CD8-positive, alpha-beta memory T cell (primary cell): ENCODE results near the gene FREM1. TPM values are rescaled to one million over a fixed set of nuclear protein-coding genes. Genes with fewer than 3 reads are reported as not detected.

ENCODE experiments used
- CTCF ChIA-PET: fragments of 350-600 bp; sonication (Branson Sonifier 250); formaldehyde crosslinking; loops from one replicate; lab custom pipeline; 2021; ENCODE audit warnings: antibody characterized with exemption; lab: Charles Lee
- POLR2A ChIA-PET: fragments of 350-600 bp; sonication (Branson Sonifier 250); formaldehyde crosslinking; loops from one replicate; lab custom pipeline; 2021; ENCODE audit warnings: antibody characterized with exemption; lab: Charles Lee
- DNase-seq, 5 donors: peaks; one replicate each; pipeline versions ENCODE4 v3.0.0 to v3.0.0-alpha.2; 2020 to 2022; ENCODE audit warnings: mixed read lengths in 1 of 5
- H3K27ac ChIP-seq: one replicate; pipeline ENCODE4 v1.7.0; 2013; ENCODE audit warnings: low read depth, mild to moderate bottlenecking, low read length, moderate library complexity
- H3K27me3 ChIP-seq: 2 replicates; pipeline ENCODE4 v1.7.0; 2013; ENCODE audit warnings: low read length, mild to moderate bottlenecking; ENCODE audit not compliant: insufficient read depth, poor library complexity, severe bottlenecking
- H3K36me3 ChIP-seq: 2 replicates; pipeline ENCODE4 v1.7.0; 2013; ENCODE audit warnings: mild to moderate bottlenecking, low read length, moderate library complexity; ENCODE audit not compliant: insufficient read depth
- H3K4me1 ChIP-seq: 2 replicates; pipeline ENCODE4 v1.7.0; 2013; ENCODE audit warnings: mild to moderate bottlenecking, low read length, moderate library complexity; ENCODE audit not compliant: insufficient read depth
- H3K4me3 ChIP-seq: 2 replicates; pipeline ENCODE4 v1.7.0; 2013; ENCODE audit warnings: mild to moderate bottlenecking, low read length
- H3K9me3 ChIP-seq: 2 replicates; pipeline ENCODE4 v1.7.0; 2013; ENCODE audit warnings: mild to moderate bottlenecking, low read length
- H3K27ac Mint-ChIP-seq, 8 donors: one replicate each; pipeline ENCODE4 v1.8.0; 2020 to 2021; ENCODE audit warnings: mixed read lengths in 8 of 8, mild to moderate bottlenecking in 6 of 8, inconsistent platforms in 3 of 8, moderate library complexity in 3 of 8
- H3K27me3 Mint-ChIP-seq, 2 donors: one replicate each; pipeline ENCODE4 v1.8.0; 2020 to 2021; ENCODE audit warnings: mixed read lengths in 2 of 2, mild to moderate bottlenecking in 1 of 2, moderate library complexity in 1 of 2
- H3K36me3 Mint-ChIP-seq, 3 donors: one replicate each; pipeline ENCODE4 v1.8.0; 2020 to 2021; ENCODE audit warnings: mixed read lengths in 3 of 3, inconsistent platforms in 1 of 3, mild to moderate bottlenecking in 1 of 3
- H3K4me1 Mint-ChIP-seq, 3 donors: one replicate each; pipeline ENCODE4 v1.8.0; 2020 to 2021; ENCODE audit warnings: mixed read lengths in 3 of 3, inconsistent platforms in 1 of 3, mild to moderate bottlenecking in 1 of 3
- H3K4me3 Mint-ChIP-seq, 7 donors: one replicate each; pipeline ENCODE4 v1.8.0; 2020 to 2021; ENCODE audit warnings: mixed read lengths in 7 of 7, mild to moderate bottlenecking in 6 of 7, moderate library complexity in 4 of 7, inconsistent platforms in 2 of 7
- H3K9me3 Mint-ChIP-seq, 5 donors: one replicate each; pipeline ENCODE4 v1.8.0; 2020 to 2022; ENCODE audit warnings: mixed read lengths in 5 of 5, mild to moderate bottlenecking in 3 of 5, moderate library complexity in 2 of 5, inconsistent platforms in 1 of 5
- polyA plus RNA-seq: library from polyadenylated mRNA; unstranded; fragments of 300-500 nt; fragmentation: Illumina TruSeq; gene quantifications from one replicate; pipeline ENCODE4 v1.2.3, GENCODE V29; 2021
- total RNA-seq, 2 experiments: library from RNA; stranded (reverse); gene quantifications; one replicate each; pipeline ENCODE4 v1.2.3, GENCODE V29; 2021

Gene FREM1, protein sequence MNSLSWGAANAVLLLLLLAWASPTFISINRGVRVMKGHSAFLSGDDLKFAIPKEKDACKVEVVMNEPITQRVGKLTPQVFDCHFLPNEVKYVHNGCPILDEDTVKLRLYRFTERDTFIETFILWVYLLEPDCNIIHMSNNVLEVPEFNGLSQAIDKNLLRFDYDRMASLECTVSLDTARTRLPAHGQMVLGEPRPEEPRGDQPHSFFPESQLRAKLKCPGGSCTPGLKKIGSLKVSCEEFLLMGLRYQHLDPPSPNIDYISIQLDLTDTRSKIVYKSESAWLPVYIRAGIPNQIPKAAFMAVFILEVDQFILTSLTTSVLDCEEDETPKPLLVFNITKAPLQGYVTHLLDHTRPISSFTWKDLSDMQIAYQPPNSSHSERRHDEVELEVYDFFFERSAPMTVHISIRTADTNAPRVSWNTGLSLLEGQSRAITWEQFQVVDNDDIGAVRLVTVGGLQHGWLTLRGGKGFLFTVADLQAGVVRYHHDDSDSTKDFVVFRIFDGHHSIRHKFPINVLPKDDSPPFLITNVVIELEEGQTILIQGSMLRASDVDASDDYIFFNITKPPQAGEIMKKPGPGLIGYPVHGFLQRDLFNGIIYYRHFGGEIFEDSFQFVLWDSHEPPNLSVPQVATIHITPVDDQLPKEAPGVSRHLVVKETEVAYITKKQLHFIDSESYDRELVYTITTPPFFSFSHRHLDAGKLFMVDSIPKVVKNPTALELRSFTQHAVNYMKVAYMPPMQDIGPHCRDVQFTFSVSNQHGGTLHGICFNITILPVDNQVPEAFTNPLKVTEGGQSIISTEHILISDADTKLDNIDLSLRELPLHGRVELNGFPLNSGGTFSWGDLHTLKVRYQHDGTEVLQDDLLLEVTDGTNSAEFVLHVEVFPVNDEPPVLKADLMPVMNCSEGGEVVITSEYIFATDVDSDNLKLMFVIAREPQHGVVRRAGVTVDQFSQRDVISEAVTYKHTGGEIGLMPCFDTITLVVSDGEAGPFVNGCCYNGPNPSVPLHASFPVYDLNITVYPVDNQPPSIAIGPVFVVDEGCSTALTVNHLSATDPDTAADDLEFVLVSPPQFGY (N-terminal part only)
- total RNA-seq (not detected), polyA plus RNA-seq (not detected)

- Histone ChIP-seq H3K4me1 (no peaks in the 10 kb centered on the region), H3K27ac (no peak within 1 kb of the TSS), H3K27me3 (no peaks in the 10 kb centered on the region), H3K9me3 (no peaks in the 10 kb centered on the region), H3K36me3 (no peaks in the 10 kb centered on the region), H3K4me3 (no peak within 1 kb of the TSS)
- CTCF ChIA-PET: no interaction called here
- Mint-ChIP-seq H3K9me3 (peaks cover 0 to 2% (median 0%) of the 10 kb centered on the region in 5 donors), H3K27ac (no peak within 1 kb of the TSS), H3K36me3 (no peaks in the 10 kb centered on the region), H3K27me3 (no peaks in the 10 kb centered on the region), H3K4me1 (no peaks in the 10 kb centered on the region), H3K4me3 (no peak within 1 kb of the TSS)
- POLR2A ChIA-PET: no interaction called here
- DNase-seq: no peak
Measured at GRCh38 chr9:14909961-14910805, at the start of gene FREM1. TSS of gene FREM1 (minus strand) at chr9:14910428. CDS start at chr9:14868977, 41,451 bp downstream.

GRCh38 chr9:14958989-14959388 is 48.8 kb upstream of the FREM1 start:
- POLR2A ChIA-PET: no interaction called here
- H3K27ac Mint-ChIP-seq: no peak overlapping the region
- CTCF ChIA-PET: no interaction called here
- H3K4me1 Mint-ChIP-seq: peaks cover 0 to 4% (median 0%) of the 10 kb centered on the region in 3 donors
- DNase-seq: no peak
- no peaks in the 10 kb centered on the region for H3K36me3 Mint-ChIP-seq
- no peak overlapping the region for H3K4me3 Mint-ChIP-seq
- no peaks in the 10 kb centered on the region for H3K9me3 ChIP-seq
- peaks cover 0 to 9% (median 1%) of the 10 kb centered on the region in 5 donors for H3K9me3 Mint-ChIP-seq
- no peaks in the 10 kb centered on the region for H3K27me3 Mint-ChIP-seq
- H3K36me3 ChIP-seq: no peaks in the 10 kb centered on the region
- no peaks in the 10 kb centered on the region for H3K4me1 ChIP-seq
- no peak overlapping the region for H3K27ac ChIP-seq
- H3K27me3 ChIP-seq: no peaks in the 10 kb centered on the region
- H3K4me3 ChIP-seq: no peak overlapping the region

GRCh38 chr9:14957109-14957508 is 46.9 kb upstream of the FREM1 start:
- Histone ChIP-seq H3K4me3 (no peak overlapping the region), H3K4me1 (no peaks in the 10 kb centered on the region), H3K9me3 (no peaks in the 10 kb centered on the region), H3K27me3 (no peaks in the 10 kb centered on the region), H3K36me3 (no peaks in the 10 kb centered on the region), H3K27ac (no peak overlapping the region)
- H3K27ac Mint-ChIP-seq: no peak overlapping the region
- no peak for DNase-seq
- no peaks in the 10 kb centered on the region for H3K27me3 Mint-ChIP-seq
- peaks cover 0 to 13% (median 1%) of the 10 kb centered on the region in 5 donors for H3K9me3 Mint-ChIP-seq
- H3K36me3 Mint-ChIP-seq: no peaks in the 10 kb centered on the region
- no peak overlapping the region for H3K4me3 Mint-ChIP-seq
- ChIA-PET CTCF (no interaction called here), POLR2A (no interaction called here)
- peaks cover 0 to 4% (median 0%) of the 10 kb centered on the region in 3 donors for H3K4me1 Mint-ChIP-seq

DNA sequence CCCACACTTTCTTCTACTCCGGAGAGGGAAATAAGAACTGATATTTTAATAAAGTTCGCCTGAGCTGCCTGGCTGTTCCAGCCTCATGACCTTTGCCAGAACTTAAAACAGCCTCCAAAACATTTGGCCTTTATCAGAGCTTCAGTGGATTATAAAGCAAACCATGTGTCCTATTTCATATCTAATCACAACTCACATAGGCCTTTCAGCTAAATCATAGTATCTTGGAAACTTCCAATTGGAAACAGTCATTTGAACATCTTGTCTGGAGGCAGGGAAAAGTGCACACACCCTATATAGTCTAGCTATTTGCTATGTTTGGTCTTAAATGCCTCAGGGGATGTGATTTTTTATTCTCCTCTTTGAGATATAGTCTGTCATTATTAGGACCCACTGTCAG is 46.0 kb upstream of the FREM1 start:
- H3K9me3 Mint-ChIP-seq: peaks cover 0 to 13% (median 1%) of the 10 kb centered on the region in 5 donors
- no peaks in the 10 kb centered on the region for H3K27me3 Mint-ChIP-seq
- H3K36me3 ChIP-seq: no peaks in the 10 kb centered on the region
- ChIA-PET CTCF (no interaction called here), POLR2A (no interaction called here)
- no peaks in the 10 kb centered on the region for H3K9me3 ChIP-seq
- no peak overlapping the region for H3K27ac ChIP-seq
- no peak overlapping the region for H3K4me3 ChIP-seq
- H3K27ac Mint-ChIP-seq: no peak overlapping the region
- no peaks in the 10 kb centered on the region for H3K4me1 ChIP-seq
- no peaks in the 10 kb centered on the region for H3K36me3 Mint-ChIP-seq
- no peaks in the 10 kb centered on the region for H3K27me3 ChIP-seq
- no peak for DNase-seq
- H3K4me3 Mint-ChIP-seq: no peak overlapping the region
- no peaks in the 10 kb centered on the region for H3K4me1 Mint-ChIP-seq

- no peak overlapping the region for H3K4me3 ChIP-seq
- H3K9me3 Mint-ChIP-seq: peaks cover 0 to 2% (median 0%) of the 10 kb centered on the region in 5 donors
- CTCF ChIA-PET: no interaction called here
- H3K27me3 ChIP-seq: no peaks in the 10 kb centered on the region
- H3K27me3 Mint-ChIP-seq: peaks cover 2 to 5% of the 10 kb centered on the region in 2 donors
- H3K4me3 Mint-ChIP-seq: no peak overlapping the region
- H3K36me3 ChIP-seq: no peaks in the 10 kb centered on the region
- H3K27ac ChIP-seq: no peak overlapping the region
- H3K9me3 ChIP-seq: no peaks in the 10 kb centered on the region
- no peaks in the 10 kb centered on the region for H3K36me3 Mint-ChIP-seq
- H3K4me1 ChIP-seq: no peaks in the 10 kb centered on the region
- H3K27ac Mint-ChIP-seq: no peak overlapping the region
- H3K4me1 Mint-ChIP-seq: no peaks in the 10 kb centered on the region
- POLR2A ChIA-PET: no interaction called here
- no peak for DNase-seq
Measured at GRCh38 chr9:14945351-14945750, 35.1 kb upstream of the FREM1 start.

DNA sequence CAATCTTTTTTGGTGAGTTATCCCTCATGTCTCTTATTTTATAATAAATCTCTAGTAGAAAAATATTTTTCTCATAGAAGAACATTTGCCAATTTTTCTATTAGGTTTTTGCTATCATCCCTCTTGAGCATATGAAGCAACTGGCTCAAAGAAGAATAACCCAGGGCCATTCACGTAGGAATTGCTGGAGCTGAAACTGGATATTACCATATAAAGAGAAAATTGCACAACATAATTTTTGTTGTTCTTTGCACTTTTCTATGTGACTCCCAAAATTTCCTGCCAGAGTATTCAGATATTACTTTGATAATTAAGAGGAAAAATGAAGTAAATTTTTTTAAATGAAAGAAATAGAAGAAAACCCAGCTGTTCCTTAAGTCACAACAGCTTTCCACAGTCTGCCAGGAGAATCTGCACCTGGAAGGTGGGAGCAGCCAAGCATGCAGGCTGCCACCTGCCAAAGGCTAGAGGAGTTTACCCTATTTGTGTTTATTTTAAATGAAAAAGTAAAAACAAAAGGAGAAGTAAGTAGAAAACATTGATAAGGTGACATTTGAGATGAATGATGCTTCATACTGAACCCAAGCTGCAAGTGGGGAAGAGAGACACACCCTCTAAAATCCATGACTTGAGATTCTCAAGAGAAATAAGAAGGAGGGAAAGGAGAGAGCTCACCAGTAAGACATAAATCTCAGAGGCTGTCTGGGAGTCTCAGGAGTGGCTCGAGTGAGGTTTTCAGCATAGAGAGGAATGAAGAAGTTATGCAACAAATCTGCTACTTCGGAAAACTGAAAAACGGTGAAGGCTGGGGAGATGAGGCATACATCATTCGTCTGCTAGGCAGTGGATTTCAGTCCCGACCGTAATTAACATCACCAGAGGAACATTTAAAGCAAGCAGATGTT is 31.5 kb upstream of the FREM1 start:
- ChIA-PET CTCF (no interaction called here), POLR2A (no interaction called here)
- no peak overlapping the region for H3K27ac ChIP-seq
- peaks cover 0 to 6% (median 0%) of the 10 kb centered on the region in 5 donors for H3K9me3 Mint-ChIP-seq
- H3K4me1 ChIP-seq: no peaks in the 10 kb centered on the region
- H3K27ac Mint-ChIP-seq: no peak overlapping the region
- H3K36me3 ChIP-seq: no peaks in the 10 kb centered on the region
- no peak overlapping the region for H3K4me3 ChIP-seq
- no peaks in the 10 kb centered on the region for H3K36me3 Mint-ChIP-seq
- H3K27me3 ChIP-seq: no peaks in the 10 kb centered on the region
- no peak for DNase-seq
- H3K4me1 Mint-ChIP-seq: no peaks in the 10 kb centered on the region
- peaks cover 2 to 5% of the 10 kb centered on the region in 2 donors for H3K27me3 Mint-ChIP-seq
- no peaks in the 10 kb centered on the region for H3K9me3 ChIP-seq
- H3K4me3 Mint-ChIP-seq: no peak overlapping the region

GRCh38 chr9:14939378-14939777 is 29.1 kb upstream of the FREM1 start:
- H3K27me3 Mint-ChIP-seq: peaks cover 2 to 5% of the 10 kb centered on the region in 2 donors
- CTCF ChIA-PET: no interaction called here
- H3K27ac ChIP-seq: no peak overlapping the region
- POLR2A ChIA-PET: no interaction called here
- peaks cover 0 to 6% (median 0%) of the 10 kb centered on the region in 5 donors for H3K9me3 Mint-ChIP-seq
- H3K27me3 ChIP-seq: no peaks in the 10 kb centered on the region
- no peak overlapping the region for H3K27ac Mint-ChIP-seq
- H3K9me3 ChIP-seq: no peaks in the 10 kb centered on the region
- no peaks in the 10 kb centered on the region for H3K36me3 ChIP-seq
- no peak overlapping the region for H3K4me3 ChIP-seq
- no peaks in the 10 kb centered on the region for H3K36me3 Mint-ChIP-seq
- no peak for DNase-seq
- H3K4me1 Mint-ChIP-seq: no peaks in the 10 kb centered on the region
- H3K4me3 Mint-ChIP-seq: no peak overlapping the region
- no peaks in the 10 kb centered on the region for H3K4me1 ChIP-seq
